Esophagus squamous epithelium (tissue), 4 donors: Measurements from ENCODE around the gene PKN2.

Experiments used
- POLR2A ChIP-seq, 4 donors: fragments of 450-650 bp; IDR thresholded peaks; one replicate each; pipeline ENCODE4 v1.6.1; 2017; ENCODE audit warnings: antibody characterized with exemption in 4 of 4, mild to moderate bottlenecking in 4 of 4, moderate library complexity in 3 of 4
- TF ChIP-seq, protein P1 (sequence below), 6 experiments: fragments of 450-650 bp in 4 of 6; fragments of 200-600 bp in 2 of 6; sonication (generic) in 2 of 6; IDR thresholded peaks; one replicate each; pipeline ENCODE4 v1.5.1; 2016 to 2019; ENCODE audit warnings: antibody characterized with exemption in 6 of 6, mild to moderate bottlenecking in 4 of 6, moderate library complexity in 4 of 6

GRCh38 chr1:88883156-88883555 is 199.1 kb downstream of the PKN2 start:
- TF ChIP-seq, protein P1, sequence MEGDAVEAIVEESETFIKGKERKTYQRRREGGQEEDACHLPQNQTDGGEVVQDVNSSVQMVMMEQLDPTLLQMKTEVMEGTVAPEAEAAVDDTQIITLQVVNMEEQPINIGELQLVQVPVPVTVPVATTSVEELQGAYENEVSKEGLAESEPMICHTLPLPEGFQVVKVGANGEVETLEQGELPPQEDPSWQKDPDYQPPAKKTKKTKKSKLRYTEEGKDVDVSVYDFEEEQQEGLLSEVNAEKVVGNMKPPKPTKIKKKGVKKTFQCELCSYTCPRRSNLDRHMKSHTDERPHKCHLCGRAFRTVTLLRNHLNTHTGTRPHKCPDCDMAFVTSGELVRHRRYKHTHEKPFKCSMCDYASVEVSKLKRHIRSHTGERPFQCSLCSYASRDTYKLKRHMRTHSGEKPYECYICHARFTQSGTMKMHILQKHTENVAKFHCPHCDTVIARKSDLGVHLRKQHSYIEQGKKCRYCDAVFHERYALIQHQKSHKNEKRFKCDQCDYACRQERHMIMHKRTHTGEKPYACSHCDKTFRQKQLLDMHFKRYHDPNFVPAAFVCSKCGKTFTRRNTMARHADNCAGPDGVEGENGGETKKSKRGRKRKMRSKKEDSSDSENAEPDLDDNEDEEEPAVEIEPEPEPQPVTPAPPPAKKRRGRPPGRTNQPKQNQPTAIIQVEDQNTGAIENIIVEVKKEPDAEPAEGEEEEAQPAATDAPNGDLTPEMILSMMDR (IDR thresholded peaks at IDR 0.05) = no peak
- no peak for TF ChIP-seq POLR2A (IDR thresholded peaks at IDR 0.05)
